MM.1S (cell line): ENCODE measurements around the gene RSPH3.

Source experiments
- CTCF ChIP-seq: fragments of 300-600 bp; sonication (generic); IDR thresholded peaks from 2 replicates; pipeline ENCODE4 v1.5.1; 2016; ENCODE audit warnings: antibody characterized with exemption, low read length, mixed read lengths
- EZH2 ChIP-seq: fragments of 300-600 bp; sonication (generic); optimal IDR thresholded peaks from 2 replicates; pipeline ENCODE3; 2017; ENCODE audit warnings: low read depth, mild to moderate bottlenecking, antibody characterized with exemption, low read length, mixed read lengths

DNA sequence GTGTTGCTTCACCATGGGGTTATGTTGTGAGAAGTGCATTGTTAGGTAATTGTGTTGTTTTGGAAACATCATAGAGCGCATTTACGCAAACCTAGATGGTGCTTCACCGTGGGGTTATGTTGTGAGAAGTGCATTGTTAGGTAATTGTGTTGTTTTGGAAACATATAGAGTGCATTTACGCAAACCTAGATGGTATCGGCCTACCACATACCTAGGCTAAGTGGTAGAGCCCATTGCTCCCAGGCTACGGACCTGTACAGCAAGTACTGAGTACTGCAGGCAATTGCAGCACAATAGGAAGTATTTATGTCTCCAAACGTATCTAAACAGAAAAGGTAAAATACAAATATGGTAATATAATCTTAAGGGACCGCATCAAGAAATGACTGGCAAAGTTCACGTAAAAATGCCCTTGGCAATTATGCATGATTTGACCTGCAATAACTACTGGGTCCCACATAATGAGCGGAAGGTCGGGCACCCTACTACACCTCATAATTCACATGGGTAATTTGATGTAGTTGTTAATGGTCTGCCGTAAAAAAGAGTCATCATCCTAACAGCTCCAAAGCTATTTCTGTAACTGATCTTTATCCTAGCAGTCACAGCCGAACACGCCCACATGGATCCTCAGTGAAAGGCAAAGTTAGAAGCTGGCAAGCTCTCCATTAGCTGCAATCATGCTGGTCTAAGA lies 76.0 kb downstream of the RSPH3 start:
- TF ChIP-seq CTCF (no peak), EZH2 (no peak)
